ENCODE data around the gene ARL6IP5.

GRCh38 chr3:69085833-69086722 is 1.3 kb downstream of the ARL6IP5 start:
- no peak for TF ChIP-seq CTCF (conservative IDR thresholded peaks at IDR 0.05; ENCODE audit: low read depth, low read length)
- TF ChIP-seq EZH2 (IDR thresholded peaks at IDR 0.05; ENCODE audit: low read length, unreplicated experiment) = no peak
- TF ChIP-seq EZH2phosphoT487 (IDR thresholded peaks at IDR 0.05; ENCODE audit: borderline replicate concordance, low read length) = no peak

Data from PC-3 (cell line).